Epithelial cell of prostate (primary cell): Measurements from ENCODE around the gene THSD4.
"Not testable (repeated sequence)": the region's sequence is repeated elsewhere in the genome, so short reads cannot be mapped to it uniquely, and the experiment has no call there.

ENCODE experiments used
- DNase-seq: peaks from one replicate; pipeline ENCODE4 v3.0.0-alpha.2; 2011; ENCODE audit warnings: low read depth, low spot score
- H3K27ac ChIP-seq: fragments of 450-650 bp; 2 replicates; pipeline ENCODE4 v1.5.1; 2017; ENCODE audit warnings: mild to moderate bottlenecking

The THSD4 gene

DNA sequence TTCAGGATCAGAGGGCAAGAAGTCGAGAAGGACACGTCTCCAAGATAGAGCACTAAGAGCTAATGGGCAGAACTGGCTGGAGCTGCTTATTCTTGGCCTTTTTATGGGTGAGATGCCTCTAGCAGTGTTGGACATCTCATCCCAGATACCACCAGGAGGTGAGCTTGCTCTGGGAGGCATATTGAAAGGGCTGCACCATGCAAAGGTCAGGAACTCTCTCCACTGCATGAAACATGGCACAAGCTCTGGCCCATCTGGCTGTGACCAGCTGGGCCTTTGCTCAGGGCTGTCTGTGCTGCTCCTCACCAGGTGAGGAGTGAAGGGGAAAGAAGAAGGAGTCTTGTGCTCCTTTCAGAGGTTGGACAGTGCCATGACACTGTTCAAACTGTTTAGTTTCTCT lies 188.7 kb downstream of the THSD4 start:
- no peak overlapping the region for H3K27ac ChIP-seq
- no peak for DNase-seq

DNA sequence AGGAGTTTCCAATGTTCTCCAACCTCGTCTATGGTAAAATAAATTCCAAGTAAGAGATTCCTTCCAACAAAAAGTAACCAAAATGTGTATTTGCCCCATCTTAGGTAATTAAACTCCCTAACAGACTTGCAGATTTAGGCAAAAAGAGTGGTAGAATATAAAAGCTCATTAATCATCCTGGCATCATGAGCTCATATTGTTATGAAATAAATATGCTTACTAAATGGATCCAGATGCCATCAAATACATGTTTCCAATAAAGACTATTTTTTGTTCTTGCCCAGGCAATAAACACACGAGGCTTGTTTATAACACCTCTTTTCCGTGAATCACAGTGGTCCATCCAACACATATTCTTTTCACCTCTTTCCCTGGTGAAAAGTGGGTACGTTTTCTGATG lies 189.4 kb downstream of the THSD4 start:
- H3K27ac ChIP-seq, result no peak overlapping the region
- DNase-seq, result no peak

DNA sequence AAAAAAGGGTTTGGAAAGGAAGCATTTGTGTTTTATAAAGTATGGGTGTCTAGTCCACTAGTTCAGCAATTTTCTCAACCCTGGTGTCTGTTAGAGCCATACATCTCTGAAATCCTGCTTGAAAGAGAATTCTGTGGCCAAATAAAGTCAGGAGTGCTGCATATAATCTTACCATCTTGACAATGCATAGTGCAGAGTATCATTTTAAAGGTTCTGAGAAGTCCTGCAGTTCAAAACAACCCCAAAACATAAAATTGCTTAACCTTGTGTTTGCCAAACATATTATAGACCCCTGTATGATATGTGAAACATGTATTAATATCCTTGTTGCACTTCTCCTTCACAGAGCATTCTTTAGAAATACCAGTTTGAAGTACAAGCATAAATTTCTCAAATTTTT lies 191.3 kb downstream of the THSD4 start:
- no peak for DNase-seq

DNA sequence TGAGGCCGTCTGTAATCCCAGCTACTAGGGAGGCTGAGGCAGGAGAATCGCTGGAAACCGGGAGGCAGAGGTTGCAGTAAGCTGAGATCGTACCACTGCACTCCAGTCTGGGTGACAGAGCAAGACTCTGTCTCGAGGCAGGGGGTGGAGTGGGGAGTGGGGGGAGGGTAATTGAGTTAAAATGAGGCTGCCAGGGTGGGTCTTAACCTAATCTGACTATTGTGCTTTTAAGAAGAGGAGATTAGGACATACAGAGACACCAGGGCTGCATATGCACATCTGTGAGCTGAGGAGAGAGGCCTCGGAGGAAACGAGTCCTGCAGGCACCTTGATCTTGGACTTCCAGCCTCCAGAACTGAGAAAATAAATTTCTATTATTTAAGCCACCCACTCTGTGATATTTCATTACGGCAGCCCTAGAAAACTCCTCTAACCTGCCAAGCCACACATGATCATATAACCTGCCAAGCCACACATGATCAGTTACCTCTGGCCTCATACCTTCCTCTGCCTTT lies 197.0 kb downstream of the THSD4 start:
- no peak for DNase-seq

More for the DNA sequence above, 191.3 kb downstream of the THSD4 start:
- H3K27ac ChIP-seq, result no peak overlapping the region

DNA sequence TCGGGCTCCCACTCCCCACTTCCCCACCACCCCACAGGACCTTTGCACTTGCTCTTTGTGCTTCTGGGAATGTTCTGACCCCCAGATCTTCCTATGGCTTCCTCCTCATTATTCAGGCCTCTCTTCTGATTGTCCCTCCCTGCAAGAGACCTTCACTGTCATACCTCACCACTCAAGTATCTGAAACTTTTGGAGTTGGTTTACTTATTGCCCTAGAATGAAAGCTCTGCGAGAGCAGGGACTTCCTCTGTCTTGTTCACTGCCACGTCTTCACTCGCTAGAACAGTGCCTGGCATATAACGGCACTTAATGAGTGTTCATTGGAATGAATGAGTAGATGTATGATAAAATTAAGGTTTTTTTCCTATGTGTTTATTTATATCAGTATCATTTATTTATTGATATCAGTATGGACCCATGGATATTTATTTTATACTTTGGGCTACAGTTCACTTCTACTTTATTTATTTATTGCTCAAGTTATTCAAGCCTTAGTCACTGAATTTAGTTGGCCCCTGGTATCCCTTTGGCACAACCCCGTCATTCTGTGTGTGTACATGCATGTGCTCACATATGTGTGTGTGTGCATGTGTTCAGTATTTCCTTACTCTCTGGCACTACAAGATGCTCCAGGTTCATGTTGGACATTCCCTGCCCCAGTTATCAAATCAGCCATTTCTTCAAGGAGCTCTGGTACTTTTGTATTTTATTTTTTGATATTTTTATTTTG lies 197.6 kb downstream of the THSD4 start:
- DNase-seq, result no peak

More for the DNA sequence above, 197.0 kb downstream of the THSD4 start:
- H3K27ac ChIP-seq, result no peak overlapping the region

DNA sequence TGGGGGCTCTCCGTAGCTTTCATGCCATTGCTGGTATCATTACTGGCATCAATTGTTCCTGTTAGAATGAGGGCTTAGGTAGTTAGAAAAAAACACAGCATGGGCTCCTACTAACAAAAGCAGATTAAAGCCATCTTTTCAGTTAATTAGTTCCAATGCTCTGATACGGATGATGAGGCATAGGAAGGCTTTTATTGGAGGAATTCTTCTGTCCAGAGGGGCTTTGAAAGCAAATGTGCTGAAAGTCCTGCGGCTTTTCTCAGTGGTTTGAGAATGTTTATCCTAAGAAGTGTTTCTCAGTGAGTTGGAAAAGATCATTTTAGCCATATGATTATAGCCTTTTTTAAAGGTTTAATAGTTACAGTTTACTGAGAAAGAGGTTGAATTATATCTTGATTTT lies 198.5 kb downstream of the THSD4 start:
- no peak for DNase-seq

More for the DNA sequence above, 197.6 kb downstream of the THSD4 start:
- H3K27ac ChIP-seq, result no peak overlapping the region

DNA sequence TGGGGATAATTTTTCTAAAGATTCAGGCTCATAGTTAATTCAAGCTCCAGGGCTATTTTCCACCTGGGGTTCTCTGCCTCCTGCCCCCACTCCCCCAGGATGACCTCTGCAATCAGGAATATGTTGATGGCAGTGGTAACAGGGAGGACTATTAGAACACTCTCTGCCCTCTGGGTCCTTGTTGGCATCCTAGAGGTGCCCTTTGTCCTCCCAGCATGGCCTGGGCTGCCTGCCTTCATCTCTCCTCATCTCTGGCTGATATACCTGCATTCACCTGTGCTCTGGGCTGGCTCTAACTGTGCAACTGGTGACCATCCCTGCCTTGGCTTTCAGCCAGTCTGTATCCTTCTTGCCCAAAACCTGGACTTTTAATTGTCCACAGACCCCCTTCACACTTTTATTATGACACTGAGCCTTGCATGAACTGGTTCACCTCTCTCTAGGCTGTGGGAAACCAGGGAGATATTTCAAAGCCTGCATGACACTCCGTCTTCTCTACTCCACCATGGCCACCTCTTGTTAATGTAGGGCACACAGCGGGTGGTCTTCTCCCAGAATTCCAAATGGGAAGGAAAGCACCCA lies 199.8 kb downstream of the THSD4 start:
- no peak overlapping the region for H3K27ac ChIP-seq
- no peak for DNase-seq

More for the DNA sequence above, 198.5 kb downstream of the THSD4 start:
- no peak overlapping the region for H3K27ac ChIP-seq

DNA sequence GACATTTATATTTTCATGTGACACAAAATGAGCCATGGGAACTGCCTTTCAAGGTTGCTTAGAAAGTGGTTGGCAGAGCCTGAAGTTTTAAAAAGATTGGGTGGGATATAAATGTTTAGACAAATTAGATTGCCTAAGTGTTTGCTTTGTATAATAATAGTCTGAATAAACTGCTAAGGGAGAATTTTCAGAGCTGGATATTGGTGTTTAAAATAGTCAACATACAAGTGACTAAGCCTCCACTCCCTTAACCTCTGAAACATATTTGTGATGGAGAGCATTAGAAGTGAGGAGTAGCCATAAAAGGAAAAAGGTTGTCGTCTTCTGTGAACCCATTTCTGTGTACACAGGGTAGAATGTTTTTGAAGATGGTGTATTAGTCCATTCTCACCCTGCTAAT lies 201.6 kb downstream of the THSD4 start:
- H3K27ac ChIP-seq, result no peak overlapping the region
- DNase-seq, result no peak

DNA sequence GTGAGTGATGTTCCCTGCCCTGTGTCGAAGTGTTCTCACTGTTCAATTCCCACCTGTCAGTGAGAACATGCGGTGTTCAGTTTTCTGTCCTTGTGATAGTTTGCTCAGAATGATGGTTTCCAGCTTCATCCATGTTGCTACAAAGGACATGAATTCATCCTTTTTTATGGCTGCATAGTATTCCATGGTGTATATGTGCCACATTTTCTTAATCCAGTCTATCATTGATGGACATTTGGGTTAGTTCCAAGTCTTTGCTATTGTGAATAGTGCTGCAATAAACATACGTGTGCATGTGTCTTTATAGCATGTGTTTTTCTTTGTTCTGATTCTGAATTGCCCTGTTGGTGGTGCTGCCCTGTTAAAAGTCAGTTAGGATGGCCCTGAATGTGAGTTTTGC lies 204.2 kb downstream of the THSD4 start:
- not testable (repeated sequence) for H3K27ac ChIP-seq, DNase-seq

DNA sequence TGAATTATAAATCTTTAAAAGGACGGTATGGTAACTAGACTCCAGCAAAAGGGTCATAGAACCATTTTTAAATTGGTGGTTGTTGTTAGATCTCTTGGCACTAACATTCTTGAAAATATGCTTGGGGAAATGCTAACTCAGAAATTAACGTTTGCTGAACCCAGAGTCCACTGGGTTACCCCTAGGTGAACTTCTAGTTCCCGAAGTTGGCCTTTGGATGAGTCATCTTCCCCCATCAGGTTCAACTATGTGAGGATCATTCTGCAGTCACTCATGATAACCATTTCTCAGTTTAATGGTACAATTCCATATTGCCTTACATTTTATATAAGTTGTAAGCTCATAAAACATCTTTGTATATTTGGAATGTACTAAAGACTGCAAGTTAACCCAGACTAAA lies 204.7 kb downstream of the THSD4 start:
- DNase-seq, result no peak
- H3K27ac ChIP-seq, result no peak overlapping the region

DNA sequence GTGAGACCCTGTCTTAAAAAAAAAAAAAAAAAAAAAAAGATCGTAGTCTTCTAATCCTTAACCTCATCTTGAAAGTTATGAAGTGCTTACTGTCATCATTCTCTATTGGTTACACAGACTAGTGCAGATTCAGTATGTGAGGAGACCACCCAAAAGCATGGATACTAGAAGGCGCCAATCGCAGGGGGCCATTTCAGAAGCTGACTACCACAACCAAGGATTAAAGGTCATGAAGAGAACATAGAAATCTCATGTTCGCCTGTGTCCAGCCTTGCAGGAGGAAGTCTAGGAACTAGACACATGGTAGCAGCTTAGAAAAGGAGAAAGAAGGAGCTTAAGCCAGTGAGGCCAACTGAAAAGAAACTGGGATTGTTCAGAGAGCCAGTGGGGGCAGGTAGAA lies 207.8 kb downstream of the THSD4 start:
- DNase-seq, result no peak
- H3K27ac ChIP-seq, result no peak overlapping the region

DNA sequence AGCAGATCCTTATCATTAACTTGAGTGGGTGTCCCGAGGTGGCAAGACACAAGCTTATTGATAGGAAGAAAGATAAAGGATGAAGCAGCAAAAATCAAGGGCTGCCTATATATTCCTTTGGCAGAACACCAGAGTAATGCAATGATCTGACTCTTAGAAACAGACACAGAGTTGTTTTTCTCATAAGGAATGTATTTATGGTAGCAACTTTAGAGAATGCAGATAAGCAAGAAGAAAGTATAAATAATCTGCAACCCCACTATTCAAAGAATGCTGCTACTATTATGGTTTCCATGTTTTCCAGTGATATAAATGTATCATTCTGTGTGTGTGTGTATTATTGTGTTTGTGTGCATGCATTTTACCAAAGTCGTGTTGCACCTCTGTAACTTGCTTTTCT lies 208.3 kb downstream of the THSD4 start:
- no peak for DNase-seq
- H3K27ac ChIP-seq, result no peak overlapping the region

DNA sequence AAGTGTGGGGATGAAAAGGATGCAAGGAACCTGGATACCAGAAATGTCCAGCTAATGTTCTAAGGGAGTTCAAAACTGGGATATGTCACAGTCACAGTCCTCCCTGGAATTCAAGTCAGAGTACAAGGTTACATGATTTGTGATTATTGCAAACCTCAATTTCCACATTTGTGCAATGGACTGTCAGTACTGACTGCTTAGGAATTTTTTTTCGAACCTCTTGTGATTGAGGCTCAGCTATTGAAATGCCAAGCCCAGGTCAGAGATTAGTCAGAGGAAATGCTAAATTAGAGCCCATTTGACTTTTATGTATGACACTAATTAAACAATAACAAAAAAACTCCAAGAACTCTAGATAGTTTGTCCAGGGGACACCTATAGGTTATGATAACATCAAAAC lies 210.2 kb downstream of the THSD4 start:
- no peak for DNase-seq
- H3K27ac ChIP-seq, result peak overlapping the region; percentile 32

DNA sequence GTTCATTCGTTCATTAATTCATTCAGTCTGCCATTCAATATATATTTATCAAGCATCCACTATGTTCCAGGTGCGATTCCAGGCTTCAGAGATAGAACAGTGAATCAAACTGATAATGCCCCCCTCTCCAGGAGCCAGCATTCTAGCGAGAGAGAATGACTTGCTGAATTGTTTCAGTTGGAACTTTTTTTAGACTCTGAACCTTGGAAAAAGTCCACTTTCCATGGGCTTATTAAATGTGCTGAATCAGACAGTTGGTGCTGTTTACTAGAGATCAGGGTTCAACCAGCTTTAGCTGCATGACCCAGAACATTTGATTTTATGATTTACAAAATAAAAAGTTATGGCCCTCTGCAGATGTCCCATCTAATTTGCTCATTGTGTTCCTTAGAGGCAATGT lies 213.2 kb downstream of the THSD4 start:
- DNase-seq, result no peak
- no peak overlapping the region for H3K27ac ChIP-seq

DNA sequence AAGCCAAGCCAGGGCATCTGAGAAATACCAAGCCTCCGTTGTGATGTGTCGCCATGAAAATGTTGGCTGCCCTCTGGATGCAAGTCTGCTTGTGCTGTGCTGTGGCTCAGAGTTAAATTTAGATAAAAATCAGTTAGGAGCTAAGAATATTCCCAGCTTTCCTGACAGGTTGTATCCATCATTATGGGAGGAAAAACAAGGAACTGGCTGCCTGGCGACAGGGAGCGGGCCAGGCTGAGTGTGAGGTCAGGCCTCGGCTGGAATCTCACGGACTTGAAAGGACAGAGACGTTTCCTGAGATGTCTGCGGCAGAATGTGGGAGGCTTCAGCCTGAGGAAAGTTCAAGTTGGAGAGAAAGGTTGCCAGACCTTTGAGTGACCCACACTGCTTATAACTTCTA lies 213.8 kb downstream of the THSD4 start:
- peak overlapping the region; percentile 60 for H3K27ac ChIP-seq
- DNase-seq, result no peak

DNA sequence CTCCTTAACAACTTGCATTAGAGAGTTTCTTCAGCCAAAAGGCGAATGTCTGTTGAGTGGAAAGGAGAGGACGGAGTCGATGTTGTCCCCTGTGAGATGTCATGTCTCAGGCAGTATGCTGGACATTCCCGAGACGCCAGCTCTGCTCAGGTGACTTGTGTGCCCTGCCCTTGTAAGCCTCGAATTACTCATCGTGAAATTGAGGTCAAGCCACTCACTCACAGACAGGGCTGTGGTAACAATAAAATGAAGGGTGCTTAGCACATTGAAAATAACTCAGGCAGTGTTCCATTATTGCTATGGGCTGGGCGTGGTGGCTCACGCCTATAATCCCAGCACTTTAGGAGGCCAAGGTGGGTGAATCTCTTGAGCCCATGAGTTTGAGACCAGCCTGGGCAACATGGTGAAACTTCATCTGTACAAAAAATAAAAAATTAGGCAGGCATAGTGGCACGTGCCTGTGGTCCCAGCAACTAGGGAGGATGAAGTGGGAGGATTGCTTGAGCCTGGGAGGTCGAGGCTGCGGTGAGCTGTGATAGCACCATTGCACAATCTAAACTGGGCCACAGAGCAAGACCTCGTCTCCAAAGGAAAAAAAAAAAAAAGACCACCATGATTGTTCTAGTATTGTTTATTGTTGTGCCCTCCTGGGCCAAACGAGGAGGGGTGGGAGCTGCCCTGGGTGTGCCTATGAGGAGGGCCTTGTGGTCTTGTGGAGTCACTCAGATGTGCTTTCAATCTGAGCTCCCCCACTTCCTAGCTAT lies 214.4 kb downstream of the THSD4 start:
- peak; percentile 56 for DNase-seq
- H3K27ac ChIP-seq, result peak overlapping the region; percentile 60

DNA sequence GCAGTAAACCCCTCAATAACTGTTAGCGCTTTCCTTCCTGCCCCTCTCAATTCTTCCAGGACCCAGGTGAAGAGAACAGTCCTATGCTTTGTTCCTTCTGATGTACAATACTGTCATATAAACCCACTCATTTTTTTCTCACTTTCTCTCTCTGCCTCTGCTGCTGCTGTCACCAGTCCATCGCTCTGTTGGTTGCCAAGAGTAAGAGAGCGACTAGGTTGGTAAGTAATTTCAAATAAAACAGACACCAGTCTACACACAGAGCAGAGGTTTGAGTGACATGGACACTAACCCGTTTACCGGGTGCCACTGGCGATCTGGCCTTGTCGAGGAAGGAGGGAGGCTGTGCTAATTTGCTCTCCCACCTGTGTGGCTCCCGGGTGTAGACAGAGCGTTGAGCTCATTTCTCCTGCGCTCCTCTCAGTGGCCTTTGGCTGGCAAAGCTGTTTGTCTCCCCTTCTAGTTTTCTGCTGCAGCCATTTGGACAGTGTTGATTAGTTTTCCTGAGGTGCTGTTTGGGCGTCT lies 215.4 kb downstream of the THSD4 start:
- no peak for DNase-seq
- H3K27ac ChIP-seq, result no peak overlapping the region

DNA sequence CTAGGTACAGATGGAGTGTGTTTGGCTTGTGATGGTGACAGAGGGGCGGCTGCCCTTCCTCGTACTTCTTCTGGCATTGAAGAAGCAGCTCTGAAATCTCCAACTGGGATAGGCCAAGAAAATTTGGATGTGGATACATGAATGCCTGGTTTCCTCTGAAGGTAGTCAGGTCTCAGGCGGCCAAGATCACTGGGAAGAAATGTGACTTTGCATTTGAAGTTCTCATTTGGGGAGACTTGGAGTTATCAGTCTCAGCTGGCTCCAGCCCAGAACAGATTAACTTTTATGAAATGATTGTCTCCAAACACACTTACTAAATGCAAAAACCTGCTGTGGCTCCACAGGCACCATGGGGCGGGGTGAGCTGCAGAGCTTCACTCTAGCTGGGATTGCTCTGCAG lies 215.9 kb downstream of the THSD4 start:
- no peak for DNase-seq
- no peak overlapping the region for H3K27ac ChIP-seq

DNA sequence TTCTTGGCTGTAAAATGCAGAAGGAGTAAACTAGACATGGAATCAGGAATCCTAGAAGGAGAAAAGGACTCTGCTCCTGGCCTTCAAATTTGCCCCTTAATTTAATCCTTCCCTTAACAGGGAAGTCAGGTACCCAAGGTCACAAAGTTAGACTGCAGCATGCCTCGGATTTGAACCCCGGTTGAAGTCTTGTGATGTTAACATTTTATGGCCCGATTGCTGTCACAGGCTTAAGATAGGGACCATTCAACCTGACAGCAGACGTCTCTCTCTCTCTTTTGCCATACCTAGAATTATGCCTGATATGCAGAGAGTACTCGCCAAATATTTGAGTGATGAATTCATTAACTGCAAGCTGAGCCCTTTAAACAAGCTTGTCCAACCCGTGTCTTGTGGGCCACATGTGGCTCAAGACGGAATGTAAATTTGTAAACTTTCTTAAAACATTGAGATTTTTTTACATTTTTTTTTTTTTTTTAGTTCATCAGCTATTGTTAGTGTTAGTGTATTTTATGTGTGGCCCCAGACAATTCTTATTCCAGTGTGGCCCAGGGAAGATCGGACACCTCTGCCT lies 217.2 kb downstream of the THSD4 start:
- no peak for DNase-seq
- no peak overlapping the region for H3K27ac ChIP-seq

DNA sequence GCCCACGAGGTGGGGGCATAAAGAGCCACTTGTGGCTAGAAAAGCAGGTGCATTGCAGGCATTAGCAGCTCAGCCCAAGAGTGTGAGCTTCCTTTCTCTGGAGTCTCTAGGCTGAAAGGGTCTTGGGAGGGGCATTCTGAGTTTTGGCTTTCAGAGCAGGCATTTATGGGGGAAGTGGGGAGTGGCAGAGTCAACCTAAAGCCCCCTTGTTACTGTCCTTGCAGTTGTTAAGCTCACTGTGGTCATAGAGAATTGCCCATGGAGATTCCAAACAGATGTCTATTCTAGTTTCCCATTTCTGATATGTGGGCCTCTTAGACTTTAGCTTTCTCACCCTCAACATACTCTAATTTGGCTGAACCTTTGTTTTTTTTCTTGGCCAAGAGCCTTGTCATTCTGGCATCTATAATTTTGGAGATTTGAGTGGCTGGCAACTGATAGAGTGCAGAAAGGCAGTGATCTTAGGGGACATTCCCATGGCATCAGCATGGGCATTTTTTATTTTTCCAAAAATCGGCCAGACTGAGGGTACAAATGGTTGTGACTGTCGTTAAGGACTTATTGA lies 217.9 kb downstream of the THSD4 start:
- no peak for DNase-seq
- no peak overlapping the region for H3K27ac ChIP-seq
